ENCODE results near the gene UCK1.
"Not testable (repeated sequence)": the region's sequence is repeated elsewhere in the genome, so short reads cannot be mapped to it uniquely, and the experiment has no call there.

The UCK1 gene

GRCh38 chr9:131559421-131560000, 28.4 kb upstream of the UCK1 start:
- no peak for DNase-seq (ENCODE audit: low read depth)
- TF ChIP-seq CTCF (conservative IDR thresholded peaks at IDR 0.05; ENCODE audit: low read length): no peak
- no peak overlapping the region for H3K4me3 ChIP-seq (ENCODE audit: low read length)

- TF ChIP-seq CTCF (conservative IDR thresholded peaks at IDR 0.05; ENCODE audit: low read length): no peak
- H3K4me3 ChIP-seq (ENCODE audit: low read length): no peak overlapping the region
- no peak for DNase-seq (ENCODE audit: low read depth)
Observed at GRCh38 chr9:131557855-131558548, 26.9 kb upstream of the UCK1 start.

- no peak overlapping the region for H3K4me3 ChIP-seq (ENCODE audit: low read length)
- DNase-seq (ENCODE audit: low read depth): no peak
- no peak for TF ChIP-seq CTCF (conservative IDR thresholded peaks at IDR 0.05; ENCODE audit: low read length)
Observed at GRCh38 chr9:131555841-131556673, 25.0 kb upstream of the UCK1 start.

- no peak overlapping the region for H3K4me3 ChIP-seq (ENCODE audit: low read length)
- DNase-seq (ENCODE audit: low read depth): no peak
- no peak for TF ChIP-seq CTCF (conservative IDR thresholded peaks at IDR 0.05; ENCODE audit: low read length)
Observed at GRCh38 chr9:131554843-131555351, 23.8 kb upstream of the UCK1 start.

GRCh38 chr9:131554087-131554842, 23.2 kb upstream of the UCK1 start:
- no peak overlapping the region for H3K4me3 ChIP-seq (ENCODE audit: low read length)
- no peak for DNase-seq (ENCODE audit: low read depth)

GRCh38 chr9:131552030-131552429, 21.0 kb upstream of the UCK1 start:
- DNase-seq (ENCODE audit: low read depth): no peak
- no peak overlapping the region for H3K4me3 ChIP-seq (ENCODE audit: low read length)
- TF ChIP-seq CTCF (conservative IDR thresholded peaks at IDR 0.05; ENCODE audit: low read length): no peak

More at GRCh38 chr9:131554087-131554842, 23.2 kb upstream of the UCK1 start:
- no peak for TF ChIP-seq CTCF (conservative IDR thresholded peaks at IDR 0.05; ENCODE audit: low read length)

- DNase-seq (ENCODE audit: low read depth); H3K4me3 ChIP-seq (ENCODE audit: low read length): not testable (repeated sequence)
Observed at GRCh38 chr9:131550465-131550864, 19.4 kb upstream of the UCK1 start.

- DNase-seq (ENCODE audit: low read depth); H3K4me3 ChIP-seq (ENCODE audit: low read length): not testable (repeated sequence)
Observed at GRCh38 chr9:131549186-131549585, 18.1 kb upstream of the UCK1 start.
